Measurements from ENCODE around the gene FSTL4. TPM values are rescaled to one million over a fixed set of nuclear protein-coding genes. Genes with fewer than 3 reads are reported as not detected.

The FSTL4 gene
- total RNA-seq, 1 experiment from 2014 or later = not detected

GRCh38 chr5:133317558-133317957 lies 294.8 kb downstream of the FSTL4 start:
- H3K36me3 ChIP-seq (ENCODE audit: insufficient read depth, low read length) = no peaks in the 10 kb centered on the region
- no peaks in the 10 kb centered on the region for H3K9me3 ChIP-seq (ENCODE audit: low read length)
- no peaks in the 10 kb centered on the region for H3K9me2 ChIP-seq (replicated peaks; ENCODE audit: insufficient read depth, low read length)
- no peaks in the 10 kb centered on the region for H3K79me2 ChIP-seq (ENCODE audit: low read length)
- no peaks in the 10 kb centered on the region for H3K4me1 ChIP-seq (ENCODE audit: low read length)
- no peak overlapping the region for H2AFZ ChIP-seq (ENCODE audit: low read length)
- no peak overlapping the region for H3K4me2 ChIP-seq (ENCODE audit: low read depth, low read length, poor library complexity, severe bottlenecking)
- H3K27ac ChIP-seq (ENCODE audit: low read length) = no peak overlapping the region
- no peaks in the 10 kb centered on the region for H4K20me1 ChIP-seq (ENCODE audit: insufficient read depth, low read depth, low read length)
- no peaks in the 10 kb centered on the region for H3K27me3 ChIP-seq (ENCODE audit: low read length)
- H3K9ac ChIP-seq (ENCODE audit: low read length) = no peak overlapping the region
- peak; percentile 52 for DNase-seq
- no peak overlapping the region for H3K4me3 ChIP-seq (ENCODE audit: low read length)

GRCh38 chr5:133316346-133317343 lies 295.7 kb downstream of the FSTL4 start:
- H4K20me1 ChIP-seq (ENCODE audit: insufficient read depth, low read depth, low read length) = no peaks in the 10 kb centered on the region
- no peak overlapping the region for H3K27ac ChIP-seq (ENCODE audit: low read length)
- no peak overlapping the region for H3K4me2 ChIP-seq (ENCODE audit: low read depth, low read length, poor library complexity, severe bottlenecking)
- no peaks in the 10 kb centered on the region for H3K4me1 ChIP-seq (ENCODE audit: low read length)
- H3K36me3 ChIP-seq (ENCODE audit: insufficient read depth, low read length) = no peaks in the 10 kb centered on the region
- H3K79me2 ChIP-seq (ENCODE audit: low read length) = no peaks in the 10 kb centered on the region
- H3K27me3 ChIP-seq (ENCODE audit: low read length) = no peaks in the 10 kb centered on the region
- no peaks in the 10 kb centered on the region for H3K9me2 ChIP-seq (replicated peaks; ENCODE audit: insufficient read depth, low read length)
- H2AFZ ChIP-seq (ENCODE audit: low read length) = no peak overlapping the region
- H3K4me3 ChIP-seq (ENCODE audit: low read length) = no peak overlapping the region
- H3K9ac ChIP-seq (ENCODE audit: low read length) = no peak overlapping the region
- no peaks in the 10 kb centered on the region for H3K9me3 ChIP-seq (ENCODE audit: low read length)
- peak; percentile 71 for DNase-seq

GRCh38 chr5:133314086-133314485 lies 298.3 kb downstream of the FSTL4 start:
- Histone ChIP-seq H3K4me2 (ENCODE audit: low read depth, low read length, poor library complexity, severe bottlenecking) (no peak overlapping the region), H3K9me3 (ENCODE audit: low read length) (no peaks in the 10 kb centered on the region), H3K4me3 (ENCODE audit: low read length) (no peak overlapping the region), H3K27me3 (ENCODE audit: low read length) (no peaks in the 10 kb centered on the region), H3K27ac (ENCODE audit: low read length) (no peak overlapping the region), H3K9me2 (replicated peaks; ENCODE audit: insufficient read depth, low read length) (no peaks in the 10 kb centered on the region), H3K4me1 (ENCODE audit: low read length) (no peaks in the 10 kb centered on the region), H2AFZ (ENCODE audit: low read length) (no peak overlapping the region), H3K36me3 (ENCODE audit: insufficient read depth, low read length) (no peaks in the 10 kb centered on the region), H3K9ac (ENCODE audit: low read length) (no peak overlapping the region), H4K20me1 (ENCODE audit: insufficient read depth, low read depth, low read length) (no peaks in the 10 kb centered on the region), H3K79me2 (ENCODE audit: low read length) (no peaks in the 10 kb centered on the region)
- no peak for DNase-seq

- H3K79me2 ChIP-seq (ENCODE audit: low read length) = no peaks in the 10 kb centered on the region
- H3K9ac ChIP-seq (ENCODE audit: low read length) = no peak overlapping the region
- no peak overlapping the region for H2AFZ ChIP-seq (ENCODE audit: low read length)
- no peak for DNase-seq
- H4K20me1 ChIP-seq (ENCODE audit: insufficient read depth, low read depth, low read length) = 0 out of 2 replicates have a peak, but pooled peaks cover 4% of the 10 kb centered on the region
- no peaks in the 10 kb centered on the region for H3K36me3 ChIP-seq (ENCODE audit: insufficient read depth, low read length)
- H3K4me1 ChIP-seq (ENCODE audit: low read length) = no peaks in the 10 kb centered on the region
- H3K9me2 ChIP-seq (replicated peaks; ENCODE audit: insufficient read depth, low read length) = no peaks in the 10 kb centered on the region
- no peaks in the 10 kb centered on the region for H3K9me3 ChIP-seq (ENCODE audit: low read length)
- no peak overlapping the region for H3K4me3 ChIP-seq (ENCODE audit: low read length)
- no peak overlapping the region for H3K27ac ChIP-seq (ENCODE audit: low read length)
- H3K27me3 ChIP-seq (ENCODE audit: low read length) = no peaks in the 10 kb centered on the region
- H3K4me2 ChIP-seq (ENCODE audit: low read depth, low read length, poor library complexity, severe bottlenecking) = no peak overlapping the region
Measured at GRCh38 chr5:133311176-133311575, 301.2 kb downstream of the FSTL4 start.

GRCh38 chr5:133309984-133310621 lies 302.2 kb downstream of the FSTL4 start:
- Histone ChIP-seq H3K36me3 (ENCODE audit: insufficient read depth, low read length) (no peaks in the 10 kb centered on the region), H3K4me2 (ENCODE audit: low read depth, low read length, poor library complexity, severe bottlenecking) (no peak overlapping the region), H3K4me1 (ENCODE audit: low read length) (no peaks in the 10 kb centered on the region), H3K9ac (ENCODE audit: low read length) (no peak overlapping the region), H4K20me1 (ENCODE audit: insufficient read depth, low read depth, low read length) (0 out of 2 replicates have a peak, but pooled peaks cover 4% of the 10 kb centered on the region), H3K27ac (ENCODE audit: low read length) (no peak overlapping the region), H3K4me3 (ENCODE audit: low read length) (no peak overlapping the region), H3K79me2 (ENCODE audit: low read length) (no peaks in the 10 kb centered on the region), H3K27me3 (ENCODE audit: low read length) (no peaks in the 10 kb centered on the region), H3K9me2 (replicated peaks; ENCODE audit: insufficient read depth, low read length) (no peaks in the 10 kb centered on the region), H2AFZ (ENCODE audit: low read length) (no peak overlapping the region), H3K9me3 (ENCODE audit: low read length) (no peaks in the 10 kb centered on the region)
- DNase-seq = no peak

GRCh38 chr5:133309166-133309795 lies 303.1 kb downstream of the FSTL4 start:
- Histone ChIP-seq H4K20me1 (ENCODE audit: insufficient read depth, low read depth, low read length) (0 out of 2 replicates have a peak, but pooled peaks cover 4% of the 10 kb centered on the region), H3K9me3 (ENCODE audit: low read length) (no peaks in the 10 kb centered on the region), H3K4me1 (ENCODE audit: low read length) (no peaks in the 10 kb centered on the region), H3K79me2 (ENCODE audit: low read length) (no peaks in the 10 kb centered on the region), H2AFZ (ENCODE audit: low read length) (no peak overlapping the region), H3K27me3 (ENCODE audit: low read length) (no peaks in the 10 kb centered on the region), H3K9me2 (replicated peaks; ENCODE audit: insufficient read depth, low read length) (no peaks in the 10 kb centered on the region), H3K27ac (ENCODE audit: low read length) (no peak overlapping the region), H3K4me2 (ENCODE audit: low read depth, low read length, poor library complexity, severe bottlenecking) (no peak overlapping the region), H3K36me3 (ENCODE audit: insufficient read depth, low read length) (no peaks in the 10 kb centered on the region), H3K9ac (ENCODE audit: low read length) (no peak overlapping the region), H3K4me3 (ENCODE audit: low read length) (no peak overlapping the region)
- DNase-seq = no peak

- no peaks in the 10 kb centered on the region for H3K79me2 ChIP-seq (ENCODE audit: low read length)
- no peak overlapping the region for H2AFZ ChIP-seq (ENCODE audit: low read length)
- no peak overlapping the region for H3K9ac ChIP-seq (ENCODE audit: low read length)
- no peaks in the 10 kb centered on the region for H3K9me3 ChIP-seq (ENCODE audit: low read length)
- no peak overlapping the region for H3K4me3 ChIP-seq (ENCODE audit: low read length)
- no peaks in the 10 kb centered on the region for H3K27me3 ChIP-seq (ENCODE audit: low read length)
- no peaks in the 10 kb centered on the region for H3K36me3 ChIP-seq (ENCODE audit: insufficient read depth, low read length)
- no peak overlapping the region for H3K4me2 ChIP-seq (ENCODE audit: low read depth, low read length, poor library complexity, severe bottlenecking)
- H3K4me1 ChIP-seq (ENCODE audit: low read length) = no peaks in the 10 kb centered on the region
- no peaks in the 10 kb centered on the region for H3K9me2 ChIP-seq (replicated peaks; ENCODE audit: insufficient read depth, low read length)
- H4K20me1 ChIP-seq (ENCODE audit: insufficient read depth, low read depth, low read length) = 0 out of 2 replicates have a peak, but pooled peaks cover 4% of the 10 kb centered on the region
- DNase-seq = no peak
- H3K27ac ChIP-seq (ENCODE audit: low read length) = no peak overlapping the region
Measured at GRCh38 chr5:133307275-133307674, 305.1 kb downstream of the FSTL4 start.

GRCh38 chr5:133304707-133305216 lies 307.6 kb downstream of the FSTL4 start:
- 0 out of 2 replicates have a peak, but pooled peaks cover 4% of the 10 kb centered on the region for H4K20me1 ChIP-seq (ENCODE audit: insufficient read depth, low read depth, low read length)
- no peaks in the 10 kb centered on the region for H3K27me3 ChIP-seq (ENCODE audit: low read length)
- no peaks in the 10 kb centered on the region for H3K79me2 ChIP-seq (ENCODE audit: low read length)
- H3K27ac ChIP-seq (ENCODE audit: low read length) = no peak overlapping the region
- no peak overlapping the region for H3K4me2 ChIP-seq (ENCODE audit: low read depth, low read length, poor library complexity, severe bottlenecking)
- no peak overlapping the region for H3K9ac ChIP-seq (ENCODE audit: low read length)
- H3K4me3 ChIP-seq (ENCODE audit: low read length) = no peak overlapping the region
- no peaks in the 10 kb centered on the region for H3K9me3 ChIP-seq (ENCODE audit: low read length)
- no peak overlapping the region for H2AFZ ChIP-seq (ENCODE audit: low read length)
- no peaks in the 10 kb centered on the region for H3K4me1 ChIP-seq (ENCODE audit: low read length)
- no peaks in the 10 kb centered on the region for H3K9me2 ChIP-seq (replicated peaks; ENCODE audit: insufficient read depth, low read length)
- H3K36me3 ChIP-seq (ENCODE audit: insufficient read depth, low read length) = no peaks in the 10 kb centered on the region
- no peak for DNase-seq

All from Karpas-422 (cell line).